Measurements from ENCODE around the gene UBL5.

Gene UBL5

DNA sequence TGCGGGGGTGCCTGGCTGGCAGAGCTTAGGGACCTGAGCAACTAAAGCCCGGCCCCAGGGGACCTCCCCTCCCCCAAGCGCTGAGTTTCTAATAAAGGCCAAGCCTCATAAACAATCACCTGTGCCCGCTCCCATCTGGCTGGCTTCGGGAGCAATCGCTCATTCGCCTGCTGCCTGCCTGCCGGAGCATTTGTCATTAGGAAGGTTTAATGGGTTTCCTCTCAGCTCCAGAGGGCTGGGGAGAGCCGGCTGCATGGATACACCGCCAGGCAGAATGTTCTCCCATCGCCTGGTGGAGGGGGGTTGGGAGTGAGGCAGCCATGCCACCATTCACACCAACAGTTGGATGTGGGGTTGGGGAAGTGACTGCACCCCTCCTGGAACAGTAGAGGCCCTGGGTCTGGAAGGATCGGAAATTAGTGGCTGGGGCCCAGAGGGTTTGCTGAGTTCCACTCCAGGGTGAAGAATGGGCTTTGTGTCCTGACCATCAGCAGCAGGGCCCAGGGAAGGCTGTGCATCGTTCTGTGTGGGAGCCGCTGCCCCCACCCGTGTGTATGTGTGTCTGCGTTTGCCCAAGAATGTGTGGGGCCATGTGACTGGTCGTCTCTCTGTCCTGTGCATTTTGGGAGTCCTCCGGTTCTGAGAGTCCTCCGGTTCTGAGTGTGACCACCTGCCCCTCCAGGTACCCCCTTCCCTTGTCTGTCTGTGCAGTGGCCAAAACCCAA lies 22.7 kb downstream of the UBL5 start:
- H3K4me1 Mint-ChIP-seq (ENCODE audit: low read depth): peaks cover 10% of the 10 kb centered on the region
- no peak overlapping the region for H3K4me3 Mint-ChIP-seq
- no peaks in the 10 kb centered on the region for H3K27me3 Mint-ChIP-seq
- H3K27ac Mint-ChIP-seq: no peak overlapping the region
- peaks cover 85% of the 10 kb centered on the region for H3K36me3 Mint-ChIP-seq (ENCODE audit: low read depth)
- H3K9me3 Mint-ChIP-seq: no peaks in the 10 kb centered on the region
- intact Hi-C loops (cut with micrococcal nuclease): no loop called here

- intact Hi-C loops (cut with micrococcal nuclease): no loop called here
- H3K27me3 Mint-ChIP-seq: peaks cover under 1% of the 10 kb centered on the region
- no peaks in the 10 kb centered on the region for H3K9me3 Mint-ChIP-seq
- H3K4me1 Mint-ChIP-seq (ENCODE audit: low read depth): peaks cover 12% of the 10 kb centered on the region
- no peak overlapping the region for H3K27ac Mint-ChIP-seq
- H3K36me3 Mint-ChIP-seq (ENCODE audit: low read depth): peaks cover 45% of the 10 kb centered on the region
- H3K4me3 Mint-ChIP-seq: no peak overlapping the region
Observed at GRCh38 chr19:9854282-9854846, 26.6 kb downstream of the UBL5 start.

DNA sequence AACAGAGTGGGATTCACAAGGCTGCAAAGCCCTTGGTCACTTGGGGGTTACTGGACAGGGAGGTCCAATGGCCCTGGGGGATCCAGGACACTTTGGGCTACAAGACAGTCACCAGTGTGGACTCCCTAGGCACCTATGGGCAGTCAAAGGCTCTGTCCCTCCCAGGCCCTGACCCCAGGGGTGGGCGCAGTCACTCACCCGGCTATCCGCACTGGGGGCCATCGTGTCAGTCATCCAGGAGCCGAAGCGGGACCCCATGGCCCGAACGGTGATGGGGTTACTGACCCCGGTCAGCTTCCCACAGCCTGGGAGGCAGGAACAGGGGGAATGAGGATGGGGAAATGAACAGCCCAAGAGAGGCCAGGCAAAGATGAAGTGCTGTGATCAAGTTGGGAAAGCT lies 28.9 kb downstream of the UBL5 start:
- peaks cover 2% of the 10 kb centered on the region for H3K27me3 Mint-ChIP-seq
- H3K9me3 Mint-ChIP-seq: no peaks in the 10 kb centered on the region
- intact Hi-C loops (cut with micrococcal nuclease): no loop called here
- H3K4me3 Mint-ChIP-seq: no peak overlapping the region
- peaks cover 23% of the 10 kb centered on the region for H3K36me3 Mint-ChIP-seq (ENCODE audit: low read depth)
- H3K27ac Mint-ChIP-seq: no peak overlapping the region
- peaks cover 12% of the 10 kb centered on the region for H3K4me1 Mint-ChIP-seq (ENCODE audit: low read depth)

GRCh38 chr19:9857076-9857721 lies 29.5 kb downstream of the UBL5 start:
- intact Hi-C loops (cut with micrococcal nuclease): no loop called here

GRCh38 chr19:9857920-9858746 lies 30.4 kb downstream of the UBL5 start:
- Mint-ChIP-seq H3K9me3 (no peaks in the 10 kb centered on the region), H3K27ac (no peak overlapping the region), H3K4me1 (ENCODE audit: low read depth) (peaks cover 12% of the 10 kb centered on the region), H3K36me3 (ENCODE audit: low read depth) (peaks cover 11% of the 10 kb centered on the region), H3K4me3 (no peak overlapping the region), H3K27me3 (peaks cover 4% of the 10 kb centered on the region)
- intact Hi-C loops (cut with micrococcal nuclease): no loop called here

More at GRCh38 chr19:9857076-9857721, 29.5 kb downstream of the UBL5 start:
- no peak overlapping the region for H3K27ac Mint-ChIP-seq
- peaks cover 19% of the 10 kb centered on the region for H3K36me3 Mint-ChIP-seq (ENCODE audit: low read depth)
- peaks cover 2% of the 10 kb centered on the region for H3K27me3 Mint-ChIP-seq
- no peaks in the 10 kb centered on the region for H3K9me3 Mint-ChIP-seq
- peaks cover 12% of the 10 kb centered on the region for H3K4me1 Mint-ChIP-seq (ENCODE audit: low read depth)
- no peak overlapping the region for H3K4me3 Mint-ChIP-seq

DNA sequence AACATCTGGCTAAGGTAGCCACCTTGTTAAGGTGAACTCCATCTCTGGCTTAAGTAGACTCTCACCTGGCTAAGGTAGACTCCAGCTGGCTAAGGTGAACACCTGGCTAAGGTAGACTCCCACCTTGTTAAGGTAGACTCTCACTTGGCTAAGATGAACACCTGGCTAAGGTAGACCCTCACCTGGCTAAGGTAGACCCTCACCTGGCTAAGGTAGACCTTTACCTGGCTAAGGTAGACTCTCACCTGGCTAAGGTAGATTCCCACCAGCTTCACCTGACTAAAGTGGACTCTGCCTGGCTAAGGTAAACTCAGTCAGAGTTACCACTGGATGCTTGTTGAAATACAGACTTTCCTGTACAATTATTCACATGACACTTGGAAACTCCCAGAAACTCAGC lies 31.0 kb downstream of the UBL5 start:
- intact Hi-C loops (cut with micrococcal nuclease): no loop called here
- Mint-ChIP-seq H3K36me3 (ENCODE audit: low read depth) (peaks cover 8% of the 10 kb centered on the region), H3K4me3 (no peak overlapping the region), H3K4me1 (ENCODE audit: low read depth) (peaks cover 12% of the 10 kb centered on the region), H3K27ac (no peak overlapping the region), H3K9me3 (no peaks in the 10 kb centered on the region), H3K27me3 (peaks cover 5% of the 10 kb centered on the region)

GRCh38 chr19:9860407-9860806 lies 32.7 kb downstream of the UBL5 start:
- no peak overlapping the region for H3K4me3 Mint-ChIP-seq
- intact Hi-C loops (cut with micrococcal nuclease): no loop called here
- H3K27ac Mint-ChIP-seq: no peak overlapping the region
- peaks cover 12% of the 10 kb centered on the region for H3K4me1 Mint-ChIP-seq (ENCODE audit: low read depth)
- peaks cover 5% of the 10 kb centered on the region for H3K27me3 Mint-ChIP-seq
- no peaks in the 10 kb centered on the region for H3K9me3 Mint-ChIP-seq
- no peaks in the 10 kb centered on the region for H3K36me3 Mint-ChIP-seq (ENCODE audit: low read depth)

DNA sequence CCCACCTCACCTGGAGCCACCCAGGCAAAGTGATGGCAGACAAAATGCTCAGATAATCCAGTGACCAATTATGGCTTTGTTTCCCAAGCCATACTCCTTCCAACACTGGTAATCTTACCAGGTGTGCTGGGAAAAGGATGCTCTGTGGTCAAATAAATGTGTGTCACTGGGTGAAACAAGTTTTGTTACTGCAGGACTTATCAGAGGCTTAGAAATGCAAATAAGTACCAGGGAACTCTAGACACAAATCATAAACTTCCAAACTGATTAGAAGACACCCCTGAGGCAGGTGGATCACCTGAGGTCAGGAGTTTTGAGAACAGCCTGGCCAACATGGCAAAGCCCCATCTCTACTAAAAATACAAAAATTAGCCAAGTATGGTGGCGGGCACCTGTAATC lies 33.8 kb downstream of the UBL5 start:
- intact Hi-C loops (cut with micrococcal nuclease): no loop called here
- no peak overlapping the region for H3K4me3 Mint-ChIP-seq
- no peaks in the 10 kb centered on the region for H3K9me3 Mint-ChIP-seq
- H3K4me1 Mint-ChIP-seq (ENCODE audit: low read depth): peaks cover 12% of the 10 kb centered on the region
- no peak overlapping the region for H3K27ac Mint-ChIP-seq
- no peaks in the 10 kb centered on the region for H3K36me3 Mint-ChIP-seq (ENCODE audit: low read depth)
- H3K27me3 Mint-ChIP-seq: peaks cover 5% of the 10 kb centered on the region

- peaks cover 6% of the 10 kb centered on the region for H3K4me1 Mint-ChIP-seq (ENCODE audit: low read depth)
- intact Hi-C loops (cut with micrococcal nuclease): no loop called here
- no peak overlapping the region for H3K27ac Mint-ChIP-seq
- H3K9me3 Mint-ChIP-seq: no peaks in the 10 kb centered on the region
- H3K27me3 Mint-ChIP-seq: peaks cover 7% of the 10 kb centered on the region
- no peak overlapping the region for H3K4me3 Mint-ChIP-seq
- no peaks in the 10 kb centered on the region for H3K36me3 Mint-ChIP-seq (ENCODE audit: low read depth)
Observed at GRCh38 chr19:9862938-9863337, 35.2 kb downstream of the UBL5 start.

GRCh38 chr19:9863759-9864158 lies 36.0 kb downstream of the UBL5 start:
- intact Hi-C loops (cut with micrococcal nuclease): no loop called here
- H3K27me3 Mint-ChIP-seq: peaks cover 7% of the 10 kb centered on the region
- H3K4me3 Mint-ChIP-seq: no peak overlapping the region

GRCh38 chr19:9865732-9866501 lies 38.2 kb downstream of the UBL5 start:
- intact Hi-C loops (cut with micrococcal nuclease): no loop called here
- Mint-ChIP-seq H3K27ac (no peak overlapping the region), H3K4me1 (ENCODE audit: low read depth) (no peaks in the 10 kb centered on the region), H3K36me3 (ENCODE audit: low read depth) (no peaks in the 10 kb centered on the region), H3K4me3 (no peak overlapping the region), H3K27me3 (peaks cover 5% of the 10 kb centered on the region), H3K9me3 (no peaks in the 10 kb centered on the region)

More at GRCh38 chr19:9863759-9864158, 36.0 kb downstream of the UBL5 start:
- H3K4me1 Mint-ChIP-seq (ENCODE audit: low read depth): no peaks in the 10 kb centered on the region
- H3K9me3 Mint-ChIP-seq: no peaks in the 10 kb centered on the region
- no peak overlapping the region for H3K27ac Mint-ChIP-seq
- H3K36me3 Mint-ChIP-seq (ENCODE audit: low read depth): no peaks in the 10 kb centered on the region

DNA sequence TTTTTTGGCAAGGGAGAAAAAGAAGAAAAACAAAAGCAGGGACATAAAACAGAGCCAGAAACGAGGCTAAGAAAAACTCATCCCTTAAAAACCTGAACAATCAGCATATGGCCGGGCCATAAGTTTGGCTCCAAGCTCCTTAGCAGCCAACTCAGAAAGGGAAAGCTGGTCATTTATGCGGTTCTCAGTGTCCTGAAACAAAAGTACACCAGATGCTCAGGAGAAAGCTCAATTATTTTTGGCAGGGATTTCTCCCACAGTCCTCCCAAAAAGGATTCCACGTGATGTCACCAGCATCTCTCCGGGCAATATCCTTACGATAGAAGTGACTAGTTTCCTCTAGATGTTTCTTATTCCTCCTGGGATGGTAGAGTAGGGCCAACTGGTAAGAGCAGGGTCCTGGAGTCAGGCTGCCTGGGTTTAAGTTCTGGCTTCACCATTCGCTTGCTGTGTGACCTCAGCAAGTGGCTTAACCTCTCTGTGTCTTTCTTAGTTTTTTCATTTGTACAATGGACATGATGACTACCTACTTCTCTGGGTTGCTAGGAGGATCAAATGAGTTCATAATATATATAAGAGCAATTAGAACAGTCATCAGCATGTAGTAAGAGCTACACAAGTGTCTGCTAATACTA lies 41.4 kb downstream of the UBL5 start:
- Mint-ChIP-seq H3K36me3 (ENCODE audit: low read depth) (no peaks in the 10 kb centered on the region), H3K9me3 (no peaks in the 10 kb centered on the region), H3K4me1 (ENCODE audit: low read depth) (no peaks in the 10 kb centered on the region), H3K4me3 (no peak overlapping the region), H3K27me3 (peaks cover 3% of the 10 kb centered on the region), H3K27ac (no peak overlapping the region)
- intact Hi-C loops (cut with micrococcal nuclease): no loop called here
